Heart right ventricle (tissue), 16 donors: Measurements from ENCODE around the gene ORC3. TPM values are rescaled to one million over a fixed set of nuclear protein-coding genes. Genes with fewer than 3 reads are reported as not detected.
"Not testable (repeated sequence)": the region's sequence is repeated elsewhere in the genome, so short reads cannot be mapped to it uniquely, and the experiment has no call there.

Source experiments
- ATAC-seq, 8 donors: fragments of 200-7000 bp; cut with Tn5 transposase; one replicate each; pipeline ENCODE4 v1.9.1; 2020; ENCODE audit warnings: mild to moderate bottlenecking in 8 of 8, moderate library complexity in 8 of 8, moderate number of reproducible peaks in 1 of 8
- DNase-seq, 2 donors: peaks; one replicate each; pipeline ENCODE4 v3.0.0-alpha.2; 2020
- H3K27ac ChIP-seq, 10 donors: fragments of 200-600 bp; sonication (generic) in 2 of 10; one replicate each; pipeline versions ENCODE4 v1.5.0 to v1.8.0; 2020 to 2022; ENCODE audit warnings: mild to moderate bottlenecking in 3 of 10
- H3K27me3 ChIP-seq, 7 donors: fragments of 200-600 bp; one replicate each; pipeline ENCODE4 v1.8.0; 2021 to 2022; ENCODE audit warnings: mild to moderate bottlenecking in 2 of 7
- H3K36me3 ChIP-seq, 9 donors: fragments of 200-600 bp; sonication (generic) in 1 of 9; one replicate each; pipeline versions ENCODE4 v1.5.0 to v1.8.0; 2020 to 2022; ENCODE audit warnings: mild to moderate bottlenecking in 2 of 9
- H3K4me1 ChIP-seq, 9 donors: fragments of 200-600 bp; sonication (generic) in 1 of 9; one replicate each; pipeline versions ENCODE4 v1.5.0 to v1.8.0; 2020 to 2022; ENCODE audit warnings: mild to moderate bottlenecking in 4 of 9
- H3K4me3 ChIP-seq, 10 donors: fragments of 200-600 bp; sonication (generic) in 2 of 10; one replicate each; pipeline versions ENCODE4 v1.5.0 to v1.8.0; 2020 to 2022; ENCODE audit warnings: mild to moderate bottlenecking in 7 of 10, moderate library complexity in 2 of 10
- H3K9me3 ChIP-seq, 11 donors: fragments of 200-600 bp in 10 of 11; sonication (generic) in 2 of 11; one replicate each; pipeline versions ENCODE4 v1.5.0 to v1.8.0; 2013 to 2022; ENCODE audit warnings: mild to moderate bottlenecking in 2 of 11, control low read depth in 1 of 11, moderate library complexity in 1 of 11
- CTCF ChIP-seq, 9 donors: fragments of 200-600 bp; sonication (generic) in 2 of 9; IDR thresholded peaks; one replicate each; pipeline versions ENCODE4 v1.5.0 to v1.8.0; 2021 to 2022; ENCODE audit warnings: antibody characterized with exemption in 9 of 9, mild to moderate bottlenecking in 5 of 9, moderate library complexity in 1 of 9
- WGBS, 2 donors: extraction: QIAGEN DNeasy Blood & Tissue Kit; methylation state at CpG; one replicate each; pipeline ENCODE4 v1.1.7; 2013; ENCODE audit warnings: inconsistent platforms in 1 of 2; 5-methylcytosine and 5-hydroxymethylcytosine counted together
- intact Hi-C, 10 donors: fragments of 100-400 bp; cut with DNase I; formaldehyde crosslinking; loops; one replicate each; pipeline versions ENCODE4 v1.11.1 to v1.14.2; 2022
- polyA plus RNA-seq, 2 donors: library from polyadenylated mRNA; stranded (reverse); fragments of 200-250 nt; gene quantifications; one replicate each; pipeline ENCODE4 v1.2.3, GENCODE V29; 2013
- total RNA-seq, 10 donors: library from RNA; stranded (reverse); fragmentation: NEBNext Ultra II Directional in 3 of 10; extraction: Animal tissue kit (Norgen Biotek cat#: 25700) in 3 of 10; gene quantifications; one replicate each; pipeline versions ENCODE4 v1.2.1 to v1.2.4, GENCODE V29; 2021 to 2023
- donor health status: Arrhythmogenic right ventricular cardiomyopathy.
- donor health status: ischemic (EF 13 %, LVEDD 7.1; RV severe dilation, severe dysfunction).
- donor health status: healthy with polysubstance abuse.
- donor health status: DM: no; HTN: yes; CAD: no.
- donor health status: DM: no; HTN: no; CAD: no.
- donor health status: ischemic (EF 25% LVEDD 6.9; RV normal size, moderate dysfunction).
- donor health status: ischemic (EF 25% LVEDD 5.7; RV mildly dilated, moderate dysfunction).
- donor health status: healthy.
- donor health status: DM: yes; HTN: yes; CAD: no.
- donor health status: Ischemic cardiomyopathy.
- donor health status: ischemic (EF 35%, LVEDD 5.7; RV mildly dilated, moderate dysfunction).
- donor health status: nonischemic (EF 11% LVEDD 7.7; RV severe dilation, severe dysfunction).
- donor health status: DM: yes; HTN: yes; CAD: no.
- donor health status: PGD.
- donor health status: ischemic (EF 29% LVEDD 5.4; RV normal size, mild dysfunction).
- donor health status: nonischemic (EF 23%, LVEDD 6.1; RV moderate dilation, normal function).

ORC3 gene
- total and polyA plus RNA-seq, 12 donors = 15.7 to 28.2 (median 21.8) TPM

- Histone ChIP-seq H3K27me3 (no peaks in the 10 kb centered on the region), H3K27ac (peak overlapping the region in 9 of 10 donors; percentile 17 to 99 (median 98)), H3K9me3 (no peaks in the 10 kb centered on the region), H3K4me3 (peak overlapping the region; percentile 4 to 99 (median 93)), H3K4me1 (peaks cover 0 to 41% (median 31%) of the 10 kb centered on the region in 9 donors), H3K36me3 (no peaks in the 10 kb centered on the region)
- DNase-seq (no peak), ATAC-seq (no peak)
- WGBS, 2 donors = 1% methylated on average over 7 of the region's 7 CpGs
- intact Hi-C loops = loop anchor here in 4 of 10 donors (5.0 to 10.0 kb wide), 3 partner anchors 108 to 118 kb away; partner anchors contain the start of genes ORC3 (in 3 of the 4) and RARS2 (in 1 of the 4)
- TF ChIP-seq CTCF (IDR thresholded peaks at IDR 0.05) = no peak
Measured at GRCh38 chr6:87702589-87702945, 112.6 kb downstream of the ORC3 start.

GRCh38 chr6:87703039-87703438, 113.1 kb downstream of the ORC3 start:
- H3K4me1 ChIP-seq = peaks cover 0 to 37% (median 26%) of the 10 kb centered on the region in 9 donors
- H3K9me3 ChIP-seq, H3K27me3 ChIP-seq, H3K36me3 ChIP-seq, ATAC-seq, DNase-seq: not testable (repeated sequence)
- intact Hi-C loops = loop anchor here in 4 of 10 donors (5.0 to 10.0 kb wide), 3 partner anchors 108 to 118 kb away; partner anchors contain the start of genes ORC3 (in 3 of the 4) and RARS2 (in 1 of the 4)
- peak overlapping the region; percentile 4 to 99 (median 93) for H3K4me3 ChIP-seq
- WGBS, 2 donors = 81 to 84% methylated on average over 19 of the region's 19 CpGs
- H3K27ac ChIP-seq = peak overlapping the region in 9 of 10 donors; percentile 17 to 99 (median 98)

GRCh38 chr6:87705070-87705691, 115.2 kb downstream of the ORC3 start:
- WGBS, 2 donors = 81% methylated on average over 4 of the region's 4 CpGs
- Histone ChIP-seq H3K4me1 (peaks cover 0 to 15% (median 7%) of the 10 kb centered on the region in 9 donors), H3K36me3 (no peaks in the 10 kb centered on the region), H3K27ac (no peak overlapping the region), H3K4me3 (no peak overlapping the region), H3K9me3 (no peaks in the 10 kb centered on the region), H3K27me3 (no peaks in the 10 kb centered on the region)
- ATAC-seq (no peak), DNase-seq (no peak)
- no peak for TF ChIP-seq CTCF (IDR thresholded peaks at IDR 0.05)
- intact Hi-C loops = loop anchor here in 3 of 10 donors (10.0 kb wide), 2 partner anchors 110 to 120 kb away; partner anchors contain the start of genes ORC3 (in 2 of the 3) and RARS2 (in 1 of the 3)

GRCh38 chr6:87706187-87706966, 116.4 kb downstream of the ORC3 start:
- WGBS, 2 donors = 86 to 91% methylated on average over 3 of the region's 3 CpGs
- intact Hi-C loops = loop anchor here in 3 of 10 donors (10.0 kb wide), 2 partner anchors 112 to 122 kb away; partner anchors contain the start of genes ORC3 (in 2 of the 3) and RARS2 (in 1 of the 3)
- Histone ChIP-seq H3K27me3 (no peaks in the 10 kb centered on the region), H3K36me3 (no peaks in the 10 kb centered on the region), H3K9me3 (no peaks in the 10 kb centered on the region), H3K27ac (peak overlapping the region in 3 of 10 donors; percentile 9 to 46 (median 45)), H3K4me1 (peaks cover 0 to 15% (median 7%) of the 10 kb centered on the region in 9 donors), H3K4me3 (no peak overlapping the region)
- no peak for TF ChIP-seq CTCF (IDR thresholded peaks at IDR 0.05)
- DNase-seq (no peak), ATAC-seq (no peak)

- not testable (repeated sequence) for H3K4me3 ChIP-seq, H3K4me1 ChIP-seq, H3K36me3 ChIP-seq, ATAC-seq, H3K27ac ChIP-seq, H3K9me3 ChIP-seq, DNase-seq, H3K27me3 ChIP-seq
- WGBS, 2 donors = 83 to 91% methylated on average over 6 of the region's 7 CpGs
- intact Hi-C loops = loop anchor here in 3 of 10 donors (10.0 kb wide), 2 partner anchors 114 to 124 kb away; partner anchors contain the start of genes ORC3 (in 2 of the 3) and RARS2 (in 1 of the 3)
Measured at GRCh38 chr6:87708581-87709427, 118.9 kb downstream of the ORC3 start.
